Measurements from ENCODE around the gene ALS2CL. TPM values are rescaled to one million over a fixed set of nuclear protein-coding genes. Genes with fewer than 3 reads are reported as not detected.
"Not testable (repeated sequence)": the region's sequence is repeated elsewhere in the genome, so short reads cannot be mapped to it uniquely, and the experiment has no call there.

ALS2CL gene
- total RNA-seq, 4 donors from 2014 or later = 3.7 to 30.6 (median 6.7) TPM

- TF ChIP-seq, protein P1, sequence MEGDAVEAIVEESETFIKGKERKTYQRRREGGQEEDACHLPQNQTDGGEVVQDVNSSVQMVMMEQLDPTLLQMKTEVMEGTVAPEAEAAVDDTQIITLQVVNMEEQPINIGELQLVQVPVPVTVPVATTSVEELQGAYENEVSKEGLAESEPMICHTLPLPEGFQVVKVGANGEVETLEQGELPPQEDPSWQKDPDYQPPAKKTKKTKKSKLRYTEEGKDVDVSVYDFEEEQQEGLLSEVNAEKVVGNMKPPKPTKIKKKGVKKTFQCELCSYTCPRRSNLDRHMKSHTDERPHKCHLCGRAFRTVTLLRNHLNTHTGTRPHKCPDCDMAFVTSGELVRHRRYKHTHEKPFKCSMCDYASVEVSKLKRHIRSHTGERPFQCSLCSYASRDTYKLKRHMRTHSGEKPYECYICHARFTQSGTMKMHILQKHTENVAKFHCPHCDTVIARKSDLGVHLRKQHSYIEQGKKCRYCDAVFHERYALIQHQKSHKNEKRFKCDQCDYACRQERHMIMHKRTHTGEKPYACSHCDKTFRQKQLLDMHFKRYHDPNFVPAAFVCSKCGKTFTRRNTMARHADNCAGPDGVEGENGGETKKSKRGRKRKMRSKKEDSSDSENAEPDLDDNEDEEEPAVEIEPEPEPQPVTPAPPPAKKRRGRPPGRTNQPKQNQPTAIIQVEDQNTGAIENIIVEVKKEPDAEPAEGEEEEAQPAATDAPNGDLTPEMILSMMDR (IDR thresholded peaks at IDR 0.05) = no peak
- no peak for DNase-seq (ENCODE audit: low spot score)
- no peak for ATAC-seq (ENCODE audit: low FRiP score)
Observed at GRCh38 chr3:46707601-46708011, 14.1 kb upstream of the ALS2CL start.

DNA sequence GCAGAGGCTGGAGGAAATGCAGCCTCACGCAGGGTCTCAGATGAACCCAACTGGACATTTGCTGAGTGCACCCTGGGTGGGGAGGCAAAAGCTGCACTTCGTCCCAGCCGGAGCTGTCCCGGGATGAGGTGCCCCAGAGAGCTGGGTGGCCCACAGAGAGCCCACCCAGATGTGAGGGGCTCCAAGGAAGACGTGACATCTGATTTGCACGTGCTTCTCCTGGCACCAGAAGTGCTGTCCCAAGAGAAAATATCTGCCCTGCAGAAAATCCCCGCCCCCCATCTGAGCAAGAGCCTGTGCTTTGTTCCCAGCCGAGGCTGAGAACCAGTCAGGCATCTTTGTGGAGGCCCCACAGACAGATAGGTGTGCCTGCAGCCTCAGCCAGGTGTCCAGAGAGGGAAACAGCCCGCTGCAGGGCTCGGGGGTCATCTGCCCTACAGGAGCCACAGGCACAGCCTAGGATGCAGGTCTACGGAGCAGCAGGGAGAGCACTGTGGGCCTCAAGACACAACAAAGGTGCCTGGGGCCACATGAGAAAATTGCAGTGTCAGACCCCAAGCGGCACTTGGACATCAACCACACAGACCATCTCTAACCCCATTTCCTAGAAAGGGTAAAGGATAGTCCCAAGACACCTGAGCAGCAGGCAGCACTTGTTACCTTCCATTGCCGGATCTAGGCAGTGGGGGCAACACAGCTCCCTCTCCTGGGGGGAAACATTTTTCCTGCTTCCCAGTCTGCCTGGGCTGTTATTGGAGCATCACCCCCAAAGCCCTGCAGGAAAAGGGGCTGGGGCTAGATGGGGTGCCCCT lies 13.5 kb upstream of the ALS2CL start:
- DNase-seq (ENCODE audit: low spot score) (no peak), ATAC-seq (ENCODE audit: low FRiP score) (no peak)

DNA sequence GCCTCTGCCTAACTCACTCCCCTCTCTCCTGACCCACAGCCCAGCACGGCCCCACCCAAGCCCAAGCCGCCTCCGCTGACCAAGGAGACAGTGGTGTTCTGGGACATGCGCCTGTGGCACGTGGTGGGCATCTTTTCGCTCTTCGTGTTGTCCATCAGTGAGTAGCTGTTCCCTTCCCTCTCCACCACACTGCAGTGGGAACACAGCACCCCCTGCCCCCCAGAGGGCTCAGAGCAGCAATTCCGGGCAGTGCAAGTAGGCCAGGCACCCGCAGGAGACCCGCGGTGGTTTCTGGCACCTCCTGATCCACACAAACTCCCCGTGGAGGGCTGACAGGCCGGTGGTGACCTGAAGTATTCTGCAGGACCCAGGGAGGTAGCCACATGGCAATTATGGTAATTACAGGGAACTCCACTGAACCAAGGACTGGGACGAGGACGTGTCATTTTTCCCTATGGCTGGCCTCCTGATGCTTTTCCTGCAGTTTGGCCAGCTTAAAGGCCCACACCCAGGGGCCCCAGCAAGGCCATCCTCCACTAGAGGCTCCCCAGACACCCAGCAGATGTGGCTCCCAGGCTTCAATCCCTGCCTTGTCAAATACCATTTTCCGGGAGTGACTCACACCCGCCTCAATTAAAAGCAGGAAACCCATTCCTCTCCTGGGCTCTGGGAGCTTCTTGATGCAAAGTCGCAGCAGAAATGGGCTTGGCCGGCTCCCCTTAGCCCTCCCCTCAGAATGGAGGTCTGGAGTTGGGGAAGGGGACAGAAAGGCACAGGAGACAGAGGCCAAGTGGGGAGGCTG lies 12.5 kb upstream of the ALS2CL start:
- TF ChIP-seq, protein P1 (IDR thresholded peaks at IDR 0.05) = no peak
- DNase-seq (ENCODE audit: low spot score) (no peak), ATAC-seq (ENCODE audit: low FRiP score) (no peak)

More for the DNA sequence above, 13.5 kb upstream of the ALS2CL start:
- TF ChIP-seq, protein P1 (IDR thresholded peaks at IDR 0.05) = no peak

DNA sequence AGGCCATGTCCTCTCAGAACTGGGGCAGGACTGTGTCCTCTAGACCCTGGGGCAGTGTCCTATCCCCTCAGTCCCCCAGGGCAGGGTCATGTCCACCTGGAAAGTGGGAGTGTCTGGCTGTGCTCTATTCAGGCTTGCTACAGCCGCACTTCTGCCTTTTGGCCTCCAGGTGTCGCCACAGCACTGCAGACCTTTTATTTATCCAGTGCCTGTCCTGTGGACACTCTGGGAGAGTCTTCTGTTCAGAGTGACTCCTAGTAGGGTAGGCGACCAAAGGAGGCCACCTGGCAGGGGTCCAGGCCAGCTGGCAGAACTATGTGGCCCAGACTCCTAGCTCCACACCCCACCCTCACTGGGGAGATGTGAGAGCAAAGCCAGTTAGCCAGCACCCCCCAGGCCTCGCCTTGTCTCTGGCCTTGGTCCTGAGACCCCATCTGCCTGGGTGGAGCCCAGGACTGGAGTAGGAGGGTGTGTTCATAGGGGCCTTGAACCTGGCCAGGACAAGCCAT lies 11.6 kb upstream of the ALS2CL start:
- DNase-seq (ENCODE audit: low spot score) (no peak), ATAC-seq (ENCODE audit: low FRiP score) (peak; percentile 70)
- TF ChIP-seq, protein P1 (IDR thresholded peaks at IDR 0.05) = peak in 2 of 3 donors; percentile 76 to 84

DNA sequence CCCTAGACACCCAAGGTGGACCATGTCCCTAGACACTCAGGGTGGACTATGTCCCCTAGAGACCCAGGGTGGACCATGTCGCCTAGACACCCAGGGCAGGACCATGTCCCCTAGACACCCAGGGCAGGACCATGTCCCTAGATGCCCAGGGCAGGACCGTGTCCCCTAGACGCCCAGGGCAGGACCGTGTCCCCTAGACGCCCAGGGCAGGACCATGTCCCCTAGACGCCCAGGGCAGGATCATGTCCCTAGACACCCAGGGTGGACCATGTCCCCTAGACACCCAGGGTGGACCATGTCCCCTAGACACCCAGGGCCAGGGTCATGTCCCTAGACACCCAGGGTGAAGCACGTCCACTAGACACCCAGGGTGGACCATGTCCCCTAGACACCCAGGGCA lies 10.9 kb upstream of the ALS2CL start:
- not testable (repeated sequence) for DNase-seq (ENCODE audit: low spot score); ATAC-seq (ENCODE audit: low FRiP score)

DNA sequence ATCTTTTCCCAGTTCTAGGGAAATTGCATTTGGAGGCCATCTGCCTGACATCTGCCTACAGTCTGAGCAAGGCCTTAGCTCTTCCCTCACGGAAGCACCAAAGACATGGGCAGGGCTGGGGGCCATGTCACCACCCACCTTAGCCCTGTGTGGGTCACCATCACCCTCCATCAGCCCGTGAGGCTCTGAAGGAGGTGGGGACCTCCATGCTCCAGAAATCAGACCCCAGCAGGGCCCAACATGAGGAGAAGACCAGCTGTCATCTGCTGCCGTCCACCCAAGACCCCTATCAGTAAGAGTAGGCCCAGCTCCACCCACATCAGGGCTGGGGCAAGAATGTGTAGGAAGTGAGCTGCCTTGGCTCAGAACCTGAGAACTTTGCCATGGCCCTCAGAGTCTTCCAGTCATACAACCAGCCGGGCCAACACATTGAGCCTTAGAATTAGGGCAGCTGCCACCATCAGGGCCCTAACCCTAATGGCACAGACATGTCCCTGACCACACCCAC lies 9.6 kb upstream of the ALS2CL start:
- TF ChIP-seq, protein P1 (IDR thresholded peaks at IDR 0.05) = no peak
- ATAC-seq (ENCODE audit: low FRiP score) (no peak), DNase-seq (ENCODE audit: low spot score) (no peak)
